Esophagus (tissue), 2 donors: ENCODE results near the gene FNDC3B. TPM values are rescaled to one million over a fixed set of nuclear protein-coding genes. Genes with fewer than 3 reads are reported as not detected.

Source experiments
- H3K27ac ChIP-seq, 2 donors: one replicate each; pipeline ENCODE4 v1.5.1; 2013; ENCODE audit warnings: low read depth in 2 of 2, mild to moderate bottlenecking in 2 of 2, inconsistent platforms in 1 of 2, low read length in 1 of 2, moderate library complexity in 1 of 2
- H3K27me3 ChIP-seq, 2 donors: one replicate each; pipeline ENCODE4 v1.6.1; 2013; ENCODE audit warnings: low read length in 2 of 2, control low read depth in 1 of 2, mild to moderate bottlenecking in 1 of 2; ENCODE audit not compliant: insufficient read depth in 2 of 2, control insufficient read depth in 1 of 2
- H3K36me3 ChIP-seq, 2 donors: one replicate each; pipeline ENCODE4 v1.6.1; 2013; ENCODE audit warnings: low read length in 1 of 2; ENCODE audit not compliant: control insufficient read depth in 2 of 2, insufficient read depth in 2 of 2
- H3K4me1 ChIP-seq, 2 donors: one replicate each; pipeline ENCODE4 v1.6.1; 2013; ENCODE audit warnings: low read length in 1 of 2; ENCODE audit not compliant: control insufficient read depth in 2 of 2, insufficient read depth in 2 of 2
- H3K4me3 ChIP-seq, 2 donors: one replicate each; pipeline ENCODE4 v1.5.1; 2013; ENCODE audit warnings: low read length in 2 of 2, mild to moderate bottlenecking in 2 of 2, low read depth in 1 of 2, moderate library complexity in 1 of 2
- H3K9me3 ChIP-seq, 2 donors: one replicate each; pipeline ENCODE4 v1.6.1; 2013; ENCODE audit warnings: mild to moderate bottlenecking in 2 of 2, low read depth in 1 of 2, low read length in 1 of 2, moderate library complexity in 1 of 2; ENCODE audit not compliant: control insufficient read depth in 2 of 2, insufficient read depth in 1 of 2
- WGBS, 2 donors: extraction: QIAGEN DNeasy Blood & Tissue Kit; methylation state at CpG; one replicate each; pipeline ENCODE4 v1.1.7; 2013; 5-methylcytosine and 5-hydroxymethylcytosine counted together
- polyA plus RNA-seq, 2 donors: library from polyadenylated mRNA; stranded (reverse); fragments of 200-250 nt; gene quantifications; one replicate each; pipeline ENCODE4 v1.2.3, GENCODE V29; 2013
- donor health status: healthy with polysubstance abuse.
- donor health status: Bipolar disorder and iron deficiency.

Gene FNDC3B
- polyA plus RNA-seq, 2 donors: 2.8 to 3.3 TPM

GRCh38 chr3:172380632-172381031 lies 341.3 kb downstream of the FNDC3B start:
- Histone ChIP-seq H3K27ac (no peak overlapping the region), H3K27me3 (no peaks in the 10 kb centered on the region), H3K4me1 (no peaks in the 10 kb centered on the region), H3K9me3 (no peaks in the 10 kb centered on the region), H3K4me3 (no peak overlapping the region), H3K36me3 (no peaks in the 10 kb centered on the region)
- 88 to 96% methylated on average over 2 of the region's 2 CpGs for WGBS, 2 donors

GRCh38 chr3:172383306-172383796 lies 344.0 kb downstream of the FNDC3B start:
- Histone ChIP-seq H3K4me1 (no peaks in the 10 kb centered on the region), H3K27ac (no peak overlapping the region), H3K27me3 (no peaks in the 10 kb centered on the region), H3K36me3 (no peaks in the 10 kb centered on the region), H3K4me3 (no peak overlapping the region), H3K9me3 (no peaks in the 10 kb centered on the region)
- WGBS, 2 donors: 48 to 67% methylated on average over 3 of the region's 3 CpGs

- H3K27me3 ChIP-seq: no peaks in the 10 kb centered on the region
- no peak overlapping the region for H3K4me3 ChIP-seq
- H3K9me3 ChIP-seq: no peaks in the 10 kb centered on the region
- H3K4me1 ChIP-seq: no peaks in the 10 kb centered on the region
- WGBS, 2 donors: 61 to 66% methylated on average over 3 of the region's 3 CpGs
- no peak overlapping the region for H3K27ac ChIP-seq
- no peaks in the 10 kb centered on the region for H3K36me3 ChIP-seq
These were observed 345.5 kb downstream of the FNDC3B start for GRCh38 chr3:172384836-172385235.

- no peak overlapping the region for H3K27ac ChIP-seq
- no peaks in the 10 kb centered on the region for H3K27me3 ChIP-seq
- no peak overlapping the region for H3K4me3 ChIP-seq
- no peaks in the 10 kb centered on the region for H3K9me3 ChIP-seq
- no peaks in the 10 kb centered on the region for H3K4me1 ChIP-seq
- WGBS, 2 donors: 96 to 97% methylated on average over 4 of the region's 4 CpGs
- H3K36me3 ChIP-seq: no peaks in the 10 kb centered on the region
These were observed 348.4 kb downstream of the FNDC3B start for GRCh38 chr3:172387728-172388127.

GRCh38 chr3:172388412-172389078 lies 349.2 kb downstream of the FNDC3B start:
- no peaks in the 10 kb centered on the region for H3K36me3 ChIP-seq
- H3K4me1 ChIP-seq: no peaks in the 10 kb centered on the region
- H3K27ac ChIP-seq: no peak overlapping the region
- H3K9me3 ChIP-seq: no peaks in the 10 kb centered on the region
- 71 to 74% methylated on average over 10 of the region's 10 CpGs for WGBS, 2 donors
- no peaks in the 10 kb centered on the region for H3K27me3 ChIP-seq
- no peak overlapping the region for H3K4me3 ChIP-seq

- no peaks in the 10 kb centered on the region for H3K36me3 ChIP-seq
These were observed 351.4 kb downstream of the FNDC3B start for GRCh38 chr3:172390792-172391191.

GRCh38 chr3:172391592-172392302 lies 352.4 kb downstream of the FNDC3B start:
- Histone ChIP-seq H3K27me3 (no peaks in the 10 kb centered on the region), H3K27ac (no peak overlapping the region)
- WGBS, 2 donors: 60 to 66% methylated on average over 5 of the region's 5 CpGs

More at GRCh38 chr3:172390792-172391191, 351.4 kb downstream of the FNDC3B start:
- H3K4me1 ChIP-seq: no peaks in the 10 kb centered on the region
- no peak overlapping the region for H3K27ac ChIP-seq
- no peak overlapping the region for H3K4me3 ChIP-seq
- H3K9me3 ChIP-seq: no peaks in the 10 kb centered on the region
- no peaks in the 10 kb centered on the region for H3K27me3 ChIP-seq
- WGBS, 2 donors: 93 to 96% methylated on average over 5 of the region's 5 CpGs

GRCh38 chr3:172394692-172395091 lies 355.3 kb downstream of the FNDC3B start:
- WGBS, 2 donors: 92 to 93% methylated on average over 2 of the region's 2 CpGs
- H3K27me3 ChIP-seq: no peaks in the 10 kb centered on the region
- H3K9me3 ChIP-seq: no peaks in the 10 kb centered on the region

More at GRCh38 chr3:172391592-172392302, 352.4 kb downstream of the FNDC3B start:
- Histone ChIP-seq H3K4me3 (no peak overlapping the region), H3K36me3 (no peaks in the 10 kb centered on the region), H3K4me1 (no peaks in the 10 kb centered on the region), H3K9me3 (no peaks in the 10 kb centered on the region)

GRCh38 chr3:172396400-172396799 lies 357.0 kb downstream of the FNDC3B start:
- no peak overlapping the region for H3K4me3 ChIP-seq
- no peaks in the 10 kb centered on the region for H3K9me3 ChIP-seq
- H3K36me3 ChIP-seq: peaks cover 0 to 2% of the 10 kb centered on the region in 2 donors
- no peaks in the 10 kb centered on the region for H3K4me1 ChIP-seq
- WGBS, 2 donors: 88 to 91% methylated on average over 7 of the region's 7 CpGs
- H3K27ac ChIP-seq: no peak overlapping the region
- no peaks in the 10 kb centered on the region for H3K27me3 ChIP-seq

More at GRCh38 chr3:172394692-172395091, 355.3 kb downstream of the FNDC3B start:
- Histone ChIP-seq H3K4me1 (no peaks in the 10 kb centered on the region), H3K27ac (no peak overlapping the region), H3K4me3 (no peak overlapping the region), H3K36me3 (peaks cover 0 to 2% of the 10 kb centered on the region in 2 donors)
